IMR-90 (cell line): Measurements from ENCODE around the gene ASNSD1. TPM values are rescaled to one million over a fixed set of nuclear protein-coding genes. Genes with fewer than 3 reads are reported as not detected.

Experiments
- ATAC-seq: fragments of 200-7000 bp; cut with Tn5 transposase; 2 replicates; pipeline ENCODE4 v1.9.1; 2020; ENCODE audit warnings: low read depth, mild to moderate bottlenecking, moderate library complexity
- BruUV-seq: library from RNA; stranded (reverse); fragments of 400-500 nt; replicated peaks from 2 replicates; lab custom pipeline; 2021; lab: Mats Ljungman, UMichigan
- CTCF ChIA-PET: fragments of 300-600 bp; formaldehyde crosslinking; extraction: SDS; loops from one replicate; lab custom pipeline; 2021; ENCODE audit warnings: antibody characterized with exemption; lab: Yijun Ruan, JAX
- POLR2A ChIA-PET: fragments of 300-600 bp; sonication (Branson Sonifier 250); formaldehyde crosslinking; loops from one replicate; lab custom pipeline; 2022; ENCODE audit warnings: antibody characterized with exemption; ENCODE audit not compliant: unreplicated experiment; lab: Charles Lee
- DNase-seq: peaks from one replicate; pipeline ENCODE4 v3.0.0; 2013
- H2AFZ ChIP-seq: replicated peaks from 2 replicates; pipeline ENCODE3; 2013; ENCODE audit warnings: low read length, mild to moderate bottlenecking; ENCODE audit not compliant: poor library complexity
- H2AK5ac ChIP-seq: 2 replicates; pipeline ENCODE4 v1.6.1; 2013; ENCODE audit warnings: low read depth, low read length, inconsistent platforms
- H2AK9ac ChIP-seq: replicated peaks from 2 replicates; pipeline ENCODE3; 2013; ENCODE audit warnings: mild to moderate bottlenecking, low read depth, low read length, moderate library complexity; ENCODE audit not compliant: poor library complexity
- H2BK120ac ChIP-seq: 2 replicates; pipeline ENCODE4 v1.6.1; 2013; ENCODE audit warnings: low read depth, low read length, inconsistent platforms
- H2BK15ac ChIP-seq: 3 replicates; pipeline ENCODE4 v1.6.1; 2013; ENCODE audit warnings: low read depth, low read length, inconsistent platforms
- H2BK20ac ChIP-seq: 2 replicates; pipeline ENCODE4 v1.6.1; 2013; ENCODE audit warnings: low read depth, mild to moderate bottlenecking, inconsistent platforms, low read length, moderate library complexity
- H2BK5ac ChIP-seq: 2 replicates; pipeline ENCODE4 v1.6.1; 2013; ENCODE audit warnings: mild to moderate bottlenecking, low read depth, low read length, inconsistent platforms; ENCODE audit not compliant: poor library complexity, severe bottlenecking
- H3K14ac ChIP-seq: replicated peaks from 2 replicates; pipeline ENCODE4 v1.6.1; 2013; ENCODE audit warnings: low read depth, low read length, inconsistent platforms
- H3K18ac ChIP-seq: 2 replicates; pipeline ENCODE4 v1.6.1; 2013; ENCODE audit warnings: low read depth, low read length, control low read depth
- H3K23ac ChIP-seq: 2 replicates; pipeline ENCODE4 v1.6.1; 2013; ENCODE audit warnings: low read depth, low read length, inconsistent platforms
- H3K27ac ChIP-seq: 2 replicates; pipeline ENCODE4 v1.5.1; 2013; ENCODE audit warnings: mild to moderate bottlenecking, control low read depth, low read length; ENCODE audit not compliant: insufficient read depth
- H3K27me3 ChIP-seq: 2 replicates; pipeline ENCODE4 v1.6.1; 2013; ENCODE audit warnings: low read length; ENCODE audit not compliant: control insufficient read depth, insufficient read depth
- H3K36me3 ChIP-seq: 2 replicates; pipeline ENCODE4 v1.6.1; 2013; ENCODE audit warnings: low read length, mixed read lengths; ENCODE audit not compliant: control insufficient read depth, insufficient read depth
- H3K4ac ChIP-seq: 2 replicates; pipeline ENCODE4 v1.6.1; 2013; ENCODE audit warnings: low read depth, low read length, inconsistent platforms
- H3K4me1 ChIP-seq: 2 replicates; pipeline ENCODE4 v1.6.1; 2013; ENCODE audit warnings: low read length, mixed read lengths; ENCODE audit not compliant: control insufficient read depth, insufficient read depth
- H3K4me2 ChIP-seq: 2 replicates; pipeline ENCODE4 v1.6.1; 2013; ENCODE audit warnings: low read depth, mild to moderate bottlenecking, control low read depth, low read length, moderate library complexity
- H3K4me3 ChIP-seq: 2 replicates; pipeline ENCODE4 v1.5.1; 2013; ENCODE audit warnings: low read depth, mild to moderate bottlenecking, control low read depth, low read length, moderate library complexity; ENCODE audit not compliant: insufficient read depth
- H3K56ac ChIP-seq: 2 replicates; pipeline ENCODE4 v1.6.1; 2013; ENCODE audit warnings: low read length, inconsistent platforms; ENCODE audit not compliant: insufficient read depth; ENCODE audit errors: extremely low read depth
- H3K79me1 ChIP-seq, 2 experiments: 2 replicates each; pipeline ENCODE4 v1.6.1; 2013; ENCODE audit warnings: low read length in 2 of 2, inconsistent platforms in 1 of 2, low read depth in 1 of 2
- H3K9ac ChIP-seq: 2 replicates; pipeline ENCODE4 v1.6.1; 2013; ENCODE audit warnings: low read depth, low read length, control low read depth
- H3K9me1 ChIP-seq: 2 replicates; pipeline ENCODE4 v1.6.1; 2013; ENCODE audit warnings: low read length, inconsistent platforms; ENCODE audit not compliant: insufficient read depth
- H3K9me3 ChIP-seq: 2 replicates; pipeline ENCODE4 v1.6.1; 2013; ENCODE audit warnings: low read length; ENCODE audit not compliant: control insufficient read depth, insufficient read depth
- H4K20me1 ChIP-seq: 2 replicates; pipeline ENCODE4 v1.6.1; 2013; ENCODE audit warnings: low read length, inconsistent platforms; ENCODE audit not compliant: insufficient read depth
- H4K5ac ChIP-seq: 2 replicates; pipeline ENCODE4 v1.6.1; 2013; ENCODE audit warnings: mild to moderate bottlenecking, low read depth, low read length, control low read depth
- H4K8ac ChIP-seq, 2 experiments: 2 replicates each; pipeline ENCODE4 v1.6.1; 2013; ENCODE audit warnings: low read depth in 2 of 2, low read length in 2 of 2, control low read depth in 1 of 2, inconsistent platforms in 1 of 2
- H4K91ac ChIP-seq: 2 replicates; pipeline ENCODE4 v1.6.1; 2013; ENCODE audit warnings: low read depth, low read length, inconsistent platforms; ENCODE audit not compliant: insufficient read depth
- BHLHE40 ChIP-seq: fragments of 150-350 bp; IDR thresholded peaks from 2 replicates; pipeline ENCODE4 v1.6.1; 2016; ENCODE audit warnings: mild to moderate bottlenecking, low read depth, low read length
- CTCF ChIP-seq: conservative IDR thresholded peaks from 2 replicates; pipeline ENCODE4 v1.5.1; 2012; ENCODE audit warnings: mild to moderate bottlenecking, low read depth, low read length, improper control_type of control experiment
- ELK1 ChIP-seq: fragments of 150-350 bp; IDR thresholded peaks from 2 replicates; pipeline ENCODE4 v1.6.1; 2016; ENCODE audit warnings: low read depth, mild to moderate bottlenecking, low read length, moderate library complexity, borderline replicate concordance
- FOS ChIP-seq: fragments of 150-350 bp; IDR thresholded peaks from 2 replicates; pipeline ENCODE4 v1.6.1; 2016; ENCODE audit warnings: low read depth, low read length
- MAFK ChIP-seq: IDR thresholded peaks from 2 replicates; pipeline ENCODE4 v1.6.1; 2012; ENCODE audit warnings: low read depth, low read length, improper control_type of control experiment
- MAZ ChIP-seq: IDR thresholded peaks from 2 replicates; pipeline ENCODE4 v1.6.1; 2012; ENCODE audit warnings: low read depth, mild to moderate bottlenecking, low read length, improper control_type of control experiment, moderate library complexity, borderline replicate concordance
- MXI1 ChIP-seq: IDR thresholded peaks from 2 replicates; pipeline ENCODE4 v1.6.1; 2012; ENCODE audit warnings: low read depth, mild to moderate bottlenecking, low read length, moderate library complexity, borderline replicate concordance
- NFE2L2 ChIP-seq: fragments of 150-350 bp; IDR thresholded peaks from 2 replicates; pipeline ENCODE4 v1.6.1; 2016; ENCODE audit warnings: low read depth, mild to moderate bottlenecking, low read length
- POLR2A ChIP-seq: IDR thresholded peaks from 2 replicates; pipeline ENCODE4 v1.6.1; 2012; ENCODE audit warnings: mild to moderate bottlenecking, low read depth, low read length
- RAD21 ChIP-seq: IDR thresholded peaks from 2 replicates; pipeline ENCODE4 v1.6.1; 2012; ENCODE audit warnings: low read length, improper control_type of control experiment
- RCOR1 ChIP-seq: IDR thresholded peaks from 2 replicates; pipeline ENCODE4 v1.6.1; 2012; ENCODE audit warnings: mild to moderate bottlenecking, low read length, improper control_type of control experiment; ENCODE audit not compliant: insufficient replicate concordance
- SMC3 ChIP-seq: fragments of 150-350 bp; IDR thresholded peaks from 2 replicates; pipeline ENCODE4 v1.6.1; 2016; ENCODE audit warnings: low read depth, mild to moderate bottlenecking, antibody characterized with exemption, low read length, moderate library complexity
- USF2 ChIP-seq: fragments of 150-350 bp; IDR thresholded peaks from 2 replicates; pipeline ENCODE4 v1.6.1; 2017; ENCODE audit warnings: mild to moderate bottlenecking, antibody characterized with exemption, low read length, low read depth
- WGBS, 2 experiments: methylation state at CpG; one replicate each; pipeline versions ENCODE4 v1.1.5 to v1.1.7; 2013; ENCODE audit warnings: missing lambda C conversion rate in 2 of 2; ENCODE audit not compliant: insufficient read length in 1 of 2; ENCODE audit errors: extremely low coverage in 2 of 2; 5-methylcytosine and 5-hydroxymethylcytosine counted together
- dilution Hi-C: fragments of 300-500 bp; cut with HindIII; formaldehyde crosslinking; loops from one replicate; pipeline ENCODE4 v1.14.3; 2018; ENCODE audit warnings: low sequenced_read_pairs; ENCODE audit not compliant: unreplicated experiment
- in situ Hi-C: fragments of 300-500 bp; cut with MboI; formaldehyde crosslinking; loops from 3 replicates; pipeline ENCODE4 v1.14.3; 2019; ENCODE audit warnings: low sequenced_read_pairs, inconsistent platforms, mixed read lengths
- intact Hi-C: fragments of 100-400 bp; cut with micrococcal nuclease; formaldehyde crosslinking; loops from 2 replicates; pipeline ENCODE4 v1.10.0; 2022
- polyA plus RNA-seq, 3 experiments: library from polyadenylated mRNA; depleted of rRNA; stranded (reverse); fragments of >200 nt; gene quantifications; 2 replicates each; pipeline ENCODE4 v1.2.3, GENCODE V29; 2012; ENCODE audit warnings: low replicate concordance in 1 of 3
- total RNA-seq: library from RNA; depleted of rRNA; stranded (reverse); fragments of >200 nt; gene quantifications from 2 replicates; pipeline ENCODE4 v1.2.3, GENCODE V29; 2012

Gene ASNSD1
- total and polyA plus RNA-seq, 2 of the 4 experiments (the other 2 are of a cell fraction): 29.1 to 35.7 TPM

GRCh38 chr2:189684811-189685210, 23.6 kb downstream of the ASNSD1 start:
- ATAC-seq: no peak

More at GRCh38 chr2:189684811-189685210, 23.6 kb downstream of the ASNSD1 start:
- H4K91ac ChIP-seq: no peak overlapping the region
- TF ChIP-seq CTCF (no peak), MAZ (no peak), MXI1 (no peak), RAD21 (no peak), POLR2A (no peak), USF2 (no peak), ELK1 (no peak), MAFK (no peak), NFE2L2 (no peak), FOS (no peak), BHLHE40 (no peak), SMC3 (no peak), RCOR1 (no peak)
- H3K27ac ChIP-seq: no peak overlapping the region
- H3K56ac ChIP-seq: no peak overlapping the region
- no peak overlapping the region for H3K23ac ChIP-seq
- no peak overlapping the region for H3K4ac ChIP-seq
- dilution Hi-C loops: no loop called here
- H3K36me3 ChIP-seq: 0 out of 2 replicates have a peak, but pooled peaks cover 1% of the 10 kb centered on the region
- H3K18ac ChIP-seq: no peak overlapping the region
- CTCF ChIA-PET: interaction anchor here (0.6 kb wide), 1 partner anchor 12 kb away, joined by 4 read pairs; no protein-coding TSS in a partner anchor
- in situ Hi-C loops: no loop called here
- no CpG with 5 or more reads among the region's 1 CpG for WGBS, 2 experiments
- POLR2A ChIA-PET: no interaction called here
- H2AFZ ChIP-seq: no peak overlapping the region
- no peak overlapping the region for H2BK120ac ChIP-seq
- H4K20me1 ChIP-seq: peaks cover 4% of the 10 kb centered on the region; the same call in 1 of the 2 replicates
- H2AK9ac ChIP-seq: no peak overlapping the region
- no peak for DNase-seq
- H3K4me1 ChIP-seq: peaks cover 7% of the 10 kb centered on the region; the same call in 1 of the 2 replicates
- H2BK15ac ChIP-seq: no peak overlapping the region
- H3K27me3 ChIP-seq: no peaks in the 10 kb centered on the region
- intact Hi-C loops: no loop called here
- H4K5ac ChIP-seq: no peak overlapping the region
- H3K14ac ChIP-seq: no peak overlapping the region
- BruUV-seq: no TSS peak
- H3K9me3 ChIP-seq: no peaks in the 10 kb centered on the region
- no peak overlapping the region for H3K4me3 ChIP-seq
- no peak overlapping the region for H2AK5ac ChIP-seq
- H3K79me1 ChIP-seq: peaks cover 9 to 11% of the 10 kb centered on the region in 2 experiments; a peak in 2 of 4 replicates
- H4K8ac ChIP-seq: no peak overlapping the region
- H2BK5ac ChIP-seq: no peak overlapping the region
- no peak overlapping the region for H3K9ac ChIP-seq
- H3K9me1 ChIP-seq: no peaks in the 10 kb centered on the region
- no peak overlapping the region for H3K4me2 ChIP-seq
- no peak overlapping the region for H2BK20ac ChIP-seq
